ENCODE data around the gene COX4I1.

- no peak for TF ChIP-seq TAF1 (IDR thresholded peaks at IDR 0.05; ENCODE audit: low read depth, low read length)
- no peak for TF ChIP-seq POLR2A (IDR thresholded peaks at IDR 0.05; ENCODE audit: low read depth, low read length)
- no peak for TF ChIP-seq POLR2AphosphoS5 (IDR thresholded peaks at IDR 0.05; ENCODE audit: low read depth, low read length)
- TF ChIP-seq PAX5 (IDR thresholded peaks at IDR 0.05; ENCODE audit: insufficient read depth, low read length, severe bottlenecking): no peak
- no peak for TF ChIP-seq SPI1 (IDR thresholded peaks at IDR 0.05; ENCODE audit: low read depth, low read length)
- TF ChIP-seq POU2F2 (IDR thresholded peaks at IDR 0.05; ENCODE audit: low read depth, low read length): no peak
Observed at GRCh38 chr16:85765211-85765610, 34.3 kb upstream of the COX4I1 start.
